ENCODE results near the gene STARD9.

GRCh38 chr15:42593143-42593542, 17.7 kb downstream of the STARD9 start:
- TF ChIP-seq CTCF (optimal IDR thresholded peaks at IDR 0.05 in 1 of 3, IDR thresholded peaks at IDR 0.05 in 1 of 3, conservative IDR thresholded peaks at IDR 0.05 in 1 of 3; ENCODE audit: extremely low read depth in 1 of 3, insufficient read depth in 2 of 3, low read length in 3 of 3) (no peak), EZH2 (IDR thresholded peaks at IDR 0.05; ENCODE audit: low read length) (no peak)

All from keratinocyte (primary cell).